GM18867 (cell line): ENCODE data around the gene CIITA.

Experiments used
- ATAC-seq: cut with Tn5 transposase; IDR thresholded peaks from one replicate; pipeline ENCODE4 v1.9.1; 2021; ENCODE audit warnings: mild to moderate bottlenecking, moderate library complexity; ENCODE audit not compliant: unreplicated experiment

Gene CIITA

DNA sequence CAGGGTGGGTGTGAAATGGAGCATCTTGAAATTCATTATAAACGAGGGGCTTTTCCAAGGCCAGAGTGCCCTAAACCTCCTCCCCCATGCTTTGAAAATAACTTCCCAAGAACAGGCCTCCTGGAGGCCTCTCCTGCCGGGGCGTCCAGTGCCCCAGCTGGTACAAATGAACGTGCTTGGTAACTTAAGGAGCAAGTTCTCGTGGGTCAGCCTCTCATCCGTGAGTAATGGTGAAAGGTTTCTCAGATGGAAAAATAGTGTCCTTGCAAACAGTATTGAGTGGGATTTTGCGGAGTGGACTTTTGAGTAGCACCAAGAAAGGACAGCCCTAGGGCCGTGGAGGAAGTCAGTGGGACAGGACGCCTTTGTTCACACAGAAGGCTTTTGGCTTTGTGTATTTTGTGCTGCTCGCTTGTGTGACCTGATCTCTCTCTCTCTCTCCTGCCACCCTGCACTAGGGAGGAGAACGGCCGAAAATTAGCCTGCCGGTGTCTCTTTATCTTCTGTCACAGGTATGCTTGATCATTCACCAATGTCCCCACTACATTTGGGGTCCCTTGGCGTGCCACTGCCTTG lies 102.0 kb downstream of the CIITA start:
- ATAC-seq = no peak

DNA sequence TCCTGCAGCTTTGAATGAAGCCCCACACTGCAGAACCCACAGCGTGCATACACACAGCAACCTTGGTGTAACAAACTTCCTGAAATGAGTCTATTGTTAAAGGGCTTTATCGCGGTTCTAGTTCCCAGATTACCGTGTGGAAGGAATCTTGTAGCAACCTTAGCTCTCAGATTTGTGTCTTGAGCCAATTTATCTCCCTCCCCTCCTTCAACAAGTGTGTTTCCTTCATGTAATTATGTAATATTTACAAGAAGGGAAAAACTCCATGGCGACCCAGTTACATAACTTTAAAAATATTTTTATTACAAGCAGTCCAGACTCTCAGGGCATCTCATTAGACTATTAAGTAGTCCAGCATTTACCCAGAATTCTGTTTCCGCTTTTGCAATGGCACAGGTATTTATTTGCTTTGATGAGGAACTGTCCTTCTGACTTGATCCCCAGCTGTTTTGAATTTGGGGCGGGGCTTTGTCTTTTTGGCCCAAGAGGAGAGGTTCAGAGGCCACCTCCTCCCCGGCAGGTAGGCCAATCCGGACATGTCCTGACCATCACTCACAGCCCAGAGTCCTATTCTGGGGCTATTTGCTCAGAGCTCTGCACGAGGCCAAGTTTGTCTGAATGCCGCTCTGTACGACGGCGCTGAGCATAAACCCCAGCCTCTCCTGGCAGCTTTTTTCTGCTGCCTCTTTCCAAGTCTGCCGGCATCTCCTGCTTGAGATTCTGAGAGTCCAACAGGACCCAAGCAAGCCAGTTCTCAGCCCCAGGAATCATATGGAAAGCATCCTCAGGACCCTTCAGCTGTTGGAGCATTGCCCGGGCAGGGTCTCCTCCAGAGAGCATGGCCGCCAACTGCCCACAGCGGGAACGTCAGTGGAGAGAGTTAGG lies 103.0 kb downstream of the CIITA start:
- no peak for ATAC-seq

DNA sequence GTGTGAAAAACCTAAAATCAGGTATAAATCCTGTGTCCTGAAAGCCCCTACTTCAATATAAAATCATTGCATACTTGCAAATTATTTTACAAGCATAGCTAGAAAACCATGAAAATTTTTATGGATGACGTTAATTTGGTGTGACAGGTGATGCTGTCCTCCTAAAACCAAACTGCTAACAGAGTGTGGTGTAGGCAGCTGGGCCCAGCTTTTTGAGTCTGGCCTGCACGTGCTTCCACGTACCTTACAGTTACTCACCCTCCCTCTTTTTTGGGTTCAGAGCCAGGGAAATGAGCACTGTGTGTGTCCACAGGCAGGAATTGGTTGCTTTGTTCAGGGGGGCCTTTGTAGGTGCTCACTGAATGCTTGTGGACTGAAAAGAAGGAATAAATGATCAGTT lies 103.8 kb downstream of the CIITA start:
- no peak for ATAC-seq

DNA sequence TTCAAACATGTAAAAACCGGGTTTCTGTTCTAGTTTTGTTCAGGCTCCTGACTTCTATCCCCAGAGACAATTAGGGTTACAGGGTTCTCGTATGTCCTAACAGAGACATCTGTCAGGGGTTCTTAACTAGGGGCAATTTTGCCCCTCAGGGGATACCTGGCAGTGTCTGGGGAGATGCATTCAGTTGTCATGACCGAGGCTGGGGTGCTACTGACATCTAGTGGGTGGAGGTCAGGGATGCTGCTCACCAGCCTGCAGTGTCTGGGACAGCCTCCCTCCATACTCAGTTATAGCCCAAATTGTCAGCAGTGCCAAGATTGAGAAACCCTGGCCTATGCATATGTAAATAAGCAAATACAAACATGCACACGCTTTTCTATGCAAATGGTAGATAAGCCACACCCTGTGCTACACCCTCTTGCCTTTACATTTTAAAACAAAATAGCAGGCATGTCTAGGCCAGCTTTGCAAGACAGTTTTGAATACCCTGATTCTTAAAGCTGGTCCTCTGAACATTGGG lies 104.8 kb downstream of the CIITA start:
- ATAC-seq = peak; percentile 79

DNA sequence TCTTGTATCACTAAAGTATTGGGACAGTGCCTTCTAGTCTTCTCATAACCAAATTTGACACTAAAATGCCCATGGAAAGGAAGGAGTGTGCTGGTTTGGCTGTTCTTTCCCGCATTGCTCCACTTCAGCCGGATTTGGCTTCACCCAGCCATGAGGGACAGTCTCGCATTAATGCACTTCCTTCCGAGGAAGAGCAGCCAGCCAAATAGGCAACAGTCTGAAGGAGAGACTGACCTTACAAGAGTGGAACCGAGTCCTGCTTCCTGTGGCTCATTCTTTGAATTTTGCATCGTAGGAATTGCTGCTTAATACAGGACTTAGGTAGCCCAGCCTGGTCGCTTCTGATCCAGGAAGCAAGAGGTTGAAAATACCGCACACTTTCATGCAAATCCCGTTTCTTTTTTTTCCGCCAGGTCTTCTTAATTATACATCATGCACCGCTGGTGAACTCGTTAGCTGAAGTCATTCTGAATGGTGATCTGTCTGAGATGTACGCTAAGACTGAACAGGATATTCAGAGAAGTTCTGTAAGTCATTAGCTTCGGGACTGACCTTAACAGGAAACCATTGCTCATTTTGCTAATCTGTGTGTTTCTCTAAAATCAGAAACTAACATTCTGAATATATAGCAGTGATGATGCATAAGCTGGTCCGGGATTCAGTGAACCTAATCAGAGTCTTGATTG lies 105.6 kb downstream of the CIITA start:
- ATAC-seq = peak; percentile 37

DNA sequence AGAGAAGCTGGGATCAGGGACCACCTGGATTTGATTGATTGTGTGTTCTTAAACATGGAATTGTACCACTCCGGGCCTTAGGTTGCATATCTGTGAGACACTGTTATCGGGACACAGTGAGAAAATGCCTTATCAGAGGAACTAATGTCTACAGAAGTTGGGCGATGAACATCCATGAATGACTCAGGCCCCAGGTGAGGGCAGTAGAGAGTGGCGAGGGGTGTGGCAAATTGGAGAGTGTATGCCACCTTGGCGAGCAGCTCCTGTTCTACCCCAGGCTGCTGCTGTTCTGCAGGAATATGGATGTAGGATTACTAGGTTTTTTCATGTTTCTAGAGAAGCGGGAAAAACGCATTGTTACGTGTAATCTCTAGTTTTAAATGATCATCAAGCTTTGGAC lies 106.2 kb downstream of the CIITA start:
- ATAC-seq = peak; percentile 15

DNA sequence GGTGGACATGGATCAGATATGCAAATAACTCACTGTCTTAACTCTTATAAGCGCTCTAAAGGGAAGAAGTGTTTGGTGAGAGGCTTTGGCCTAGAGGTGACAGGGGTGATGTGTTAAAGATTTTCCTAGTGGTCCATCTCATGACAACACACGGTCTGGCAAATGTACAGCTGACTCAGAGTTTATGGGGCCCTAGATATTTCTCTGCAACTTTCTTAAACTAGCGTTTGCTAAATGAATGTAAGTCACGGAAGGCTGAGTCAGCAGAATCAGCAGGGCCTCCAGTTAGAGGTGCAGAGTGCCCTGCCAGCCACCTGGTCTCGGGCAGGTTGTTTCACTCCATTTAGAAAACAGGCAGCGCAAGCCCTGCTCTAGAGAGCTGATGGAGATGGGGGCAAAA lies 107.5 kb downstream of the CIITA start:
- ATAC-seq = no peak
